Measurements from ENCODE around the gene ZMIZ1. TPM values are rescaled to one million over a fixed set of nuclear protein-coding genes. Genes with fewer than 3 reads are reported as not detected.

ZMIZ1 gene
- polyA plus RNA-seq, 1 donor from 2014 or later, result 26.8 TPM

DNA sequence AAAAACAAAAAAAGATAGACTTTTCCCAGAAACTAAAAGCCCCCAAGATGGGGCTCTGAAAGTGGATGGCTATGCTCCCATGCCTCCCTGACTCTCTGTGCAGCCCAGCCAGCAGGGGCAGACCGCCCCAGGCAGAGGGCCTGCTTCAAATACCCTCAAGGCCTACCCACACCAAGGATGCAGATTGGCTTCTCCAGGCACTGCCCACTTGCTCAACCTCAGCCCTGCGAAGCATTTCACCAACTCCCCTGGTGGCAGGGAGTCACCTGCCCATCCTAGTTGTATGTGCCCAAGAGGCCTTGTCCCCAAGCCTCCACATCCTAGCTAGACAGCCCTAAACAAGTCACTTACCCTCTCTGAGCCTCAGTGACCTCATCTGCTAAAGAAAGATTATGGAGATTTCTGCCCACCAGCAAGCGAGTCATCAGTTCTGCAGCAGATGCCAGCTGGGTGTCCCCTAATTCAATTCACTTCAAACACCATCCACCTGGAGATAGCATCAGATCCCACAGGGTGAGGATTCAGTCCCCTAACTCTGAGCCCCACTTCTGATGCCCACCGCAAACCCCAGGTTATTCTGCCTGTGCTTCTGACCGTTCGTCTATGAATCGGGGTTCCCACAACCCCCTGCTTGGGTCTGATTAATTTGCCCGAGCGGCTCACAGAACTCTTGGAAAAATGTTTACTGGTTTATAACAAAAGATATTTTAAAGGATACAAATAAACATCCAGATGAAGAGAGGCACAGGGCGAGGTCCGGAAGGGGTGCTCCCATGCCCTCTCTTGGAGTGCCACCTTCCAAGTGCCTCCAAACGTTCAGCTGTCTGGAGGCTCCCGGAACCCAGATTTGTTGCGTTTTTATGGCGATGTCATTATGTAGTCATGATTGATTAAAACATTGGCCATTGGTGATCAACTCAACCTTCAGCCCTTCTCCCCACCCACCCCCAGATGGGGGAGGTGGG, 18.6 kb upstream of the ZMIZ1 start:
- Histone ChIP-seq H3K27me3 (ENCODE audit: insufficient read depth, low read depth, low read length) (no peaks in the 10 kb centered on the region), H3K4me2 (ENCODE audit: low read length) (no peak overlapping the region), H3K9me2 (ENCODE audit: insufficient read depth, low read length) (no peaks in the 10 kb centered on the region), H2AFZ (ENCODE audit: low read depth, low read length) (no peak overlapping the region), H3F3A (ENCODE audit: insufficient read depth, low read length, poor library complexity, severe bottlenecking) (no peaks in the 10 kb centered on the region), H3K9ac (ENCODE audit: low read length) (no peak overlapping the region), H4K20me1 (ENCODE audit: insufficient read depth) (no peaks in the 10 kb centered on the region), H3K36me3 (ENCODE audit: insufficient read depth, low read length) (no peaks in the 10 kb centered on the region), H3K79me2 (replicated peaks; ENCODE audit: insufficient read depth, low read length) (no peaks in the 10 kb centered on the region), H3K4me3 (ENCODE audit: low read length) (no peak overlapping the region), H3K27ac (ENCODE audit: low read length) (no peak overlapping the region), H3K9me3 (ENCODE audit: low read length) (no peaks in the 10 kb centered on the region)
- no peak for TF ChIP-seq SMC3 (conservative IDR thresholded peaks at IDR 0.05; ENCODE audit: poor library complexity)
- TF ChIP-seq EP300 (conservative IDR thresholded peaks at IDR 0.05; ENCODE audit: poor library complexity, severe bottlenecking), result no peak
- TF ChIP-seq CTCF (IDR thresholded peaks at IDR 0.05; ENCODE audit: poor library complexity, severe bottlenecking), result no peak
- no peak for TF ChIP-seq MXI1 (conservative IDR thresholded peaks at IDR 0.05; ENCODE audit: poor library complexity, severe bottlenecking)

GRCh38 chr10:79050896-79051555, 17.7 kb upstream of the ZMIZ1 start:
- no peaks in the 10 kb centered on the region for H3K36me3 ChIP-seq (ENCODE audit: insufficient read depth, low read length)
- H3K9ac ChIP-seq (ENCODE audit: low read length), result no peak overlapping the region
- H3K9me3 ChIP-seq (ENCODE audit: low read length), result no peaks in the 10 kb centered on the region
- H3K4me2 ChIP-seq (ENCODE audit: low read length), result no peak overlapping the region
- no peak overlapping the region for H3K4me3 ChIP-seq (ENCODE audit: low read length)
- H3K27me3 ChIP-seq (ENCODE audit: insufficient read depth, low read depth, low read length), result no peaks in the 10 kb centered on the region
- no peaks in the 10 kb centered on the region for H4K20me1 ChIP-seq (ENCODE audit: insufficient read depth)
- no peaks in the 10 kb centered on the region for H3K9me2 ChIP-seq (ENCODE audit: insufficient read depth, low read length)
- TF ChIP-seq EP300 (conservative IDR thresholded peaks at IDR 0.05; ENCODE audit: poor library complexity, severe bottlenecking) (no peak), SMC3 (conservative IDR thresholded peaks at IDR 0.05; ENCODE audit: poor library complexity) (no peak), POLR2AphosphoS5 (IDR thresholded peaks at IDR 0.05) (no peak), CTCF (IDR thresholded peaks at IDR 0.05; ENCODE audit: poor library complexity, severe bottlenecking) (no peak), EZH2 (IDR thresholded peaks at IDR 0.05; ENCODE audit: borderline replicate concordance, insufficient read depth, low read length, poor library complexity, severe bottlenecking) (no peak), RAD21 (conservative IDR thresholded peaks at IDR 0.05) (no peak)
- H2AFZ ChIP-seq (ENCODE audit: low read depth, low read length), result no peak overlapping the region
- H3K27ac ChIP-seq (ENCODE audit: low read length), result no peak overlapping the region
- no peaks in the 10 kb centered on the region for H3F3A ChIP-seq (ENCODE audit: insufficient read depth, low read length, poor library complexity, severe bottlenecking)
- no peaks in the 10 kb centered on the region for H3K79me2 ChIP-seq (replicated peaks; ENCODE audit: insufficient read depth, low read length)
